Epithelial cell of proximal tubule (primary cell): ENCODE data around the gene NKAP. TPM values are rescaled to one million over a fixed set of nuclear protein-coding genes. Genes with fewer than 3 reads are reported as not detected.

ENCODE experiments used
- DNase-seq: peaks from one replicate; pipeline ENCODE4 v3.0.0-alpha.2; 2011; ENCODE audit warnings: low read depth
- H3K4me3 ChIP-seq: 2 replicates; pipeline ENCODE4 v1.5.1; 2011; ENCODE audit warnings: low read depth, mild to moderate bottlenecking, low read length
- total RNA-seq: library from RNA; depleted of rRNA; stranded (reverse); fragments of >200 nt; gene quantifications from 2 replicates; pipeline ENCODE4 v1.2.3, GENCODE V29; 2015
- TF ChIP-seq, protein P1 (sequence below): conservative IDR thresholded peaks from 2 replicates; pipeline ENCODE4 v1.5.1; 2012; ENCODE audit warnings: low read depth, mild to moderate bottlenecking, low read length

The NKAP gene
- total RNA-seq, 1 donor from 2014 or later = 3.2 TPM

DNA sequence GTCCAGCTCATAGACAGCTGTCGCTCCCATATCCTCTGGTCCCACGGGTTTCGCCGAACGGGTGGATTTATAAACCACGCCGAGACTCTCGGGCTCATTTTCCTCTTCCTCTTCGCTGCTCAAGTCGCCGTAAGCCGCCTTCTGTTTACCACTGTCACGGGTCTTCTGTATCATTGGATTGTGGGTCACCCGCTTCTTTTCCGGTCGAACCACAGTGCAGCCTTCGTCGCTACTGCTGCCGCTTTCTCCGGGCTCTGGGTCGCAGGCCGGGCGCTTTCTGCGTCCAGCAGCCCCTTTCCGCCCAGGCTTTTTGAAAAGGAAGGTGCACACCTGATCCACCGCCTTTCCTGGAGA lies 72.3 kb downstream of the NKAP start:
- DNase-seq = no peak
- TF ChIP-seq, protein P1, sequence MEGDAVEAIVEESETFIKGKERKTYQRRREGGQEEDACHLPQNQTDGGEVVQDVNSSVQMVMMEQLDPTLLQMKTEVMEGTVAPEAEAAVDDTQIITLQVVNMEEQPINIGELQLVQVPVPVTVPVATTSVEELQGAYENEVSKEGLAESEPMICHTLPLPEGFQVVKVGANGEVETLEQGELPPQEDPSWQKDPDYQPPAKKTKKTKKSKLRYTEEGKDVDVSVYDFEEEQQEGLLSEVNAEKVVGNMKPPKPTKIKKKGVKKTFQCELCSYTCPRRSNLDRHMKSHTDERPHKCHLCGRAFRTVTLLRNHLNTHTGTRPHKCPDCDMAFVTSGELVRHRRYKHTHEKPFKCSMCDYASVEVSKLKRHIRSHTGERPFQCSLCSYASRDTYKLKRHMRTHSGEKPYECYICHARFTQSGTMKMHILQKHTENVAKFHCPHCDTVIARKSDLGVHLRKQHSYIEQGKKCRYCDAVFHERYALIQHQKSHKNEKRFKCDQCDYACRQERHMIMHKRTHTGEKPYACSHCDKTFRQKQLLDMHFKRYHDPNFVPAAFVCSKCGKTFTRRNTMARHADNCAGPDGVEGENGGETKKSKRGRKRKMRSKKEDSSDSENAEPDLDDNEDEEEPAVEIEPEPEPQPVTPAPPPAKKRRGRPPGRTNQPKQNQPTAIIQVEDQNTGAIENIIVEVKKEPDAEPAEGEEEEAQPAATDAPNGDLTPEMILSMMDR = no peak
- peak overlapping the region; percentile 81 for H3K4me3 ChIP-seq

Other genes with a start within 250 kb of the NKAP start
- not detected in 2 replicates for gene SOWAHD, start 185.2 kb downstream of the NKAP start, total RNA-seq
- gene RPL39, start 152.1 kb downstream of the NKAP start, total RNA-seq = 4,262 and 7,744 TPM in 2 replicates
- 4.6 and 4.8 TPM in 2 replicates for gene UPF3B, start 90.8 kb downstream of the NKAP start, total RNA-seq
- gene RNF113A, start 72.0 kb downstream of the NKAP start, total RNA-seq = 7.5 and 15.6 TPM in 2 replicates
- 57.0 and 110 TPM in 2 replicates for gene NDUFA1, start 71.9 kb downstream of the NKAP start, total RNA-seq
- gene AKAP14, start 47.9 kb downstream of the NKAP start, total RNA-seq = not detected in 2 replicates
- gene RHOXF2B, start 133.9 kb upstream of the NKAP start, total RNA-seq = not detected in 2 replicates
- not detected in 2 replicates for gene RHOXF1, start 172.2 kb upstream of the NKAP start, total RNA-seq
- gene RHOXF2, start 214.9 kb upstream of the NKAP start, total RNA-seq = not detected in 2 replicates